H9 (cell line): ENCODE measurements around the gene PLA2G15. TPM values are rescaled to one million over a fixed set of nuclear protein-coding genes. Genes with fewer than 3 reads are reported as not detected.

Experiments used
- DNase-seq: peaks from one replicate; pipeline ENCODE4 v3.0.0-alpha.2; 2017
- H2AFZ ChIP-seq: one replicate; pipeline ENCODE4 v1.6.1; 2013; ENCODE audit warnings: mild to moderate bottlenecking, low read length, control low read depth, moderate library complexity
- H2AK5ac ChIP-seq: 2 replicates; pipeline ENCODE4 v1.6.1; 2013; ENCODE audit warnings: low read length, control low read depth, mixed read lengths; ENCODE audit not compliant: insufficient read length
- H2BK120ac ChIP-seq: one replicate; pipeline ENCODE4 v1.6.1; 2013; ENCODE audit warnings: low read depth, mild to moderate bottlenecking, low read length, control low read depth, inconsistent platforms; ENCODE audit not compliant: poor library complexity, severe bottlenecking
- H2BK12ac ChIP-seq: 2 replicates; pipeline ENCODE4 v1.6.1; 2013; ENCODE audit warnings: low read length, control low read depth, mixed read lengths, low read depth; ENCODE audit not compliant: insufficient read length
- H2BK15ac ChIP-seq: 2 replicates; pipeline ENCODE4 v1.6.1; 2013; ENCODE audit warnings: low read depth, low read length, control low read depth
- H2BK20ac ChIP-seq: one replicate; pipeline ENCODE4 v1.6.1; 2013; ENCODE audit warnings: low read depth, mild to moderate bottlenecking, low read length, control low read depth, inconsistent platforms; ENCODE audit not compliant: poor library complexity, severe bottlenecking
- H2BK5ac ChIP-seq: 2 replicates; pipeline ENCODE4 v1.6.1; 2013; ENCODE audit warnings: low read length, control low read depth, mixed read lengths; ENCODE audit not compliant: insufficient read length
- H3K14ac ChIP-seq: 2 replicates; pipeline ENCODE4 v1.6.1; 2013; ENCODE audit warnings: low read length, control low read depth; ENCODE audit not compliant: insufficient read depth
- H3K18ac ChIP-seq: 2 replicates; pipeline ENCODE4 v1.6.1; 2013; ENCODE audit warnings: low read depth, mild to moderate bottlenecking, mixed read lengths, low read length, control low read depth; ENCODE audit not compliant: insufficient read length
- H3K23ac ChIP-seq: 2 replicates; pipeline ENCODE4 v1.6.1; 2013; ENCODE audit warnings: low read length, control low read depth, mixed read lengths, low read depth; ENCODE audit not compliant: insufficient read length
- H3K23me2 ChIP-seq: 2 replicates; pipeline ENCODE4 v1.6.1; 2013; ENCODE audit warnings: low read depth, mild to moderate bottlenecking, mixed read lengths, low read length, control low read depth; ENCODE audit not compliant: insufficient read length, poor library complexity, severe bottlenecking
- H3K27ac ChIP-seq: 2 replicates; pipeline ENCODE4 v1.5.1; 2013; ENCODE audit warnings: low read length, control low read depth, mixed read lengths, low read depth; ENCODE audit not compliant: insufficient read length
- H3K27me3 ChIP-seq: 2 replicates; pipeline ENCODE4 v1.6.1; 2013; ENCODE audit warnings: low read length, control low read depth, inconsistent platforms; ENCODE audit not compliant: insufficient read depth
- H3K4ac ChIP-seq: 2 replicates; pipeline ENCODE4 v1.6.1; 2013; ENCODE audit warnings: low read depth, mild to moderate bottlenecking, control low read depth, inconsistent platforms, low read length, moderate library complexity
- H3K4me1 ChIP-seq: 2 replicates; pipeline ENCODE4 v1.6.1; 2013; ENCODE audit warnings: low read length, control low read depth, inconsistent platforms; ENCODE audit not compliant: insufficient read depth
- H3K4me2 ChIP-seq: 2 replicates; pipeline ENCODE4 v1.6.1; 2013; ENCODE audit warnings: low read length, control low read depth, mixed read lengths; ENCODE audit not compliant: insufficient read length, insufficient read depth
- H3K56ac ChIP-seq: 2 replicates; pipeline ENCODE4 v1.6.1; 2013; ENCODE audit warnings: low read depth, mild to moderate bottlenecking, mixed read lengths, low read length, control low read depth; ENCODE audit not compliant: insufficient read length
- H3K79me1 ChIP-seq: 2 replicates; pipeline ENCODE4 v1.6.1; 2013; ENCODE audit warnings: low read depth, mild to moderate bottlenecking, moderate library complexity, low read length, control low read depth, inconsistent platforms; ENCODE audit not compliant: insufficient read depth, poor library complexity, severe bottlenecking
- H3K79me2 ChIP-seq: 2 replicates; pipeline ENCODE4 v1.6.1; 2013; ENCODE audit warnings: low read length, control low read depth, inconsistent platforms; ENCODE audit not compliant: insufficient read depth
- H3K9ac ChIP-seq: 2 replicates; pipeline ENCODE4 v1.6.1; 2013; ENCODE audit warnings: low read length, control low read depth, mixed read lengths; ENCODE audit not compliant: insufficient read length; ENCODE audit errors: extremely low read depth
- H3K9me3 ChIP-seq: one replicate; pipeline ENCODE4 v1.6.1; 2013; ENCODE audit warnings: low read depth, low read length, inconsistent platforms; ENCODE audit not compliant: control insufficient read depth
- H3T11ph ChIP-seq: one replicate; pipeline ENCODE4 v1.6.1; 2013; ENCODE audit warnings: mild to moderate bottlenecking, low read length, control low read depth, inconsistent platforms
- H4K20me1 ChIP-seq: one replicate; pipeline ENCODE4 v1.6.1; 2013; ENCODE audit not compliant: control insufficient read depth, insufficient read length, insufficient read depth
- H4K5ac ChIP-seq: 2 replicates; pipeline ENCODE4 v1.6.1; 2013; ENCODE audit warnings: low read depth, mild to moderate bottlenecking, mixed read lengths, low read length, control low read depth; ENCODE audit not compliant: insufficient read length
- H4K8ac ChIP-seq: replicated peaks from 2 replicates; pipeline ENCODE4 v1.6.1; 2013; ENCODE audit warnings: low read length, control low read depth, mixed read lengths, low read depth; ENCODE audit not compliant: insufficient read length
- H4K91ac ChIP-seq: 2 replicates; pipeline ENCODE4 v1.6.1; 2013; ENCODE audit warnings: low read depth, mild to moderate bottlenecking, moderate library complexity, mixed read lengths, low read length, control low read depth; ENCODE audit not compliant: insufficient read length
- H3K27ac Mint-ChIP-seq, 3 experiments: 2 replicates in 2 of 3; 3 replicates in 1 of 3; pipeline ENCODE4 v1.8.0; 2020 to 2021; ENCODE audit warnings: mixed read lengths in 3 of 3, mild to moderate bottlenecking in 1 of 3, moderate library complexity in 1 of 3
- H3K27me3 Mint-ChIP-seq: 2 replicates; pipeline ENCODE4 v1.8.0; 2021; ENCODE audit warnings: low read depth, mild to moderate bottlenecking, moderate library complexity, mixed read lengths
- H3K36me3 Mint-ChIP-seq, 3 experiments: 2 replicates in 2 of 3; 3 replicates in 1 of 3; pipeline ENCODE4 v1.8.0; 2020 to 2021; ENCODE audit warnings: low read depth in 3 of 3, mixed read lengths in 3 of 3; ENCODE audit not compliant: insufficient read depth in 1 of 3
- H3K4me1 Mint-ChIP-seq, 2 experiments: 2 replicates each; pipeline ENCODE4 v1.8.0; 2020; ENCODE audit warnings: mixed read lengths in 2 of 2
- H3K4me3 Mint-ChIP-seq, 2 experiments: 2 replicates in 1 of 2; 3 replicates in 1 of 2; pipeline ENCODE4 v1.8.0; 2020 to 2021; ENCODE audit warnings: mild to moderate bottlenecking in 2 of 2, mixed read lengths in 2 of 2, moderate library complexity in 1 of 2
- H3K9me3 Mint-ChIP-seq, 2 experiments: 2 replicates in 1 of 2; 3 replicates in 1 of 2; pipeline ENCODE4 v1.8.0; 2020; ENCODE audit warnings: mild to moderate bottlenecking in 2 of 2, mixed read lengths in 2 of 2, moderate library complexity in 1 of 2
- WGBS: extraction: QIAGEN DNeasy Blood & Tissue Kit; methylation state at CpG from one replicate; pipeline ENCODE4 v1.1.7; 2013; ENCODE audit warnings: missing lambda C conversion rate, low lambda C conversion rate, mixed read lengths; ENCODE audit not compliant: insufficient read length; ENCODE audit errors: extremely low coverage; 5-methylcytosine and 5-hydroxymethylcytosine counted together
- total RNA-seq: library from RNA; stranded (reverse); gene quantifications from 2 replicates; pipeline ENCODE4 v1.2.1, GENCODE V29; 2021
- TF ChIP-seq, protein P1 (sequence below): fragments of 200-600 bp; sonication (generic); conservative IDR thresholded peaks from 3 replicates; pipeline ENCODE4 v1.8.0; 2021; ENCODE audit warnings: antibody characterized with exemption, mild to moderate bottlenecking

PLA2G15 gene
- total RNA-seq, 1 experiment from 2014 or later, result 11.0 TPM

DNA sequence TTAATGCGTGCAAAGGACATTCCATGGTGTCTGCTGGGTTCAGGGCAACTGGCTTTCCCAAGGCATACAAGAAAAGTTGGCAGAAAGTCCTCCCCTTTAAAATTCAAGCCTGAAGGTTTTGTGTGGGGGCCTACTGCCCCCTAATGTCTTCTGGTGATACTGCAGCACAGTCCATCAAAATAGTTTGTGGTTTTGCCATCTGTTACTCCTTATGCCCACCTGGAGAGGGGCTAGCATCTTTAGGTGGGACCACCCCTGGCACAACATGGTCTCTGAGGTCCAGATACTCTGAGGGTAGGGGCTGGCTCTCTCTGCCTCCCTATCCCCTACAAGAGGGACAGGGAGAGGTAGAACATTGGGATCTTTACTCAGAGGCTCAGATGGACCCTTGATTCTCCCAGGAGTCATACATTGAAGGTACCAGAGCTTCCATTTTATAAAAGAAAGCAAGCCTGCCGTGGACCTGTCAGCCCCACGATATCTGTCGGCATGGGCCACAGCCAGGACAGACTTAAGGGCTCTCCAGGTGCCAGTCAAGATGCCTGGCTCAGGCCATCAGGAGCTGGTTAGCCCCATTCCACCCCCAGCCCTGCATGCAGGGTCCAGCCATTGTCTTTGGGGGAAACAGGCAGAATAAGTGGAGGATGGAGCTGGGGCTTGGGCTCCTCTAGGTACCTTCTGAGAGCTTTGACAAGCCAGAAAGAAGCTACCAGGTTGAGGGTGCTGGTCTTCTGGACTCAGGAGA is 15.6 kb upstream of the PLA2G15 start:
- no peak overlapping the region for H3K18ac ChIP-seq
- peaks cover 14 to 16% of the 10 kb centered on the region in 2 experiments for H3K4me1 Mint-ChIP-seq
- H3K23ac ChIP-seq, result no peak overlapping the region
- no peaks in the 10 kb centered on the region for H3K27me3 Mint-ChIP-seq
- H4K8ac ChIP-seq, result no peak overlapping the region
- H3K9ac ChIP-seq, result no peak overlapping the region
- H3K4ac ChIP-seq, result no peak overlapping the region
- no peaks in the 10 kb centered on the region for H3K9me3 ChIP-seq
- H3T11ph ChIP-seq, result no peak overlapping the region
- H3K36me3 Mint-ChIP-seq, result peaks cover 10 to 53% (median 46%) of the 10 kb centered on the region in 3 experiments; a peak in 6 of 7 replicates
- H4K20me1 ChIP-seq, result no peaks in the 10 kb centered on the region
- no peak overlapping the region for H3K27ac ChIP-seq
- DNase-seq, result peak; percentile 55
- no peak overlapping the region for H3K4me2 ChIP-seq
- H2BK20ac ChIP-seq, result no peak overlapping the region
- no peaks in the 10 kb centered on the region for H3K79me1 ChIP-seq
- TF ChIP-seq, protein P1, sequence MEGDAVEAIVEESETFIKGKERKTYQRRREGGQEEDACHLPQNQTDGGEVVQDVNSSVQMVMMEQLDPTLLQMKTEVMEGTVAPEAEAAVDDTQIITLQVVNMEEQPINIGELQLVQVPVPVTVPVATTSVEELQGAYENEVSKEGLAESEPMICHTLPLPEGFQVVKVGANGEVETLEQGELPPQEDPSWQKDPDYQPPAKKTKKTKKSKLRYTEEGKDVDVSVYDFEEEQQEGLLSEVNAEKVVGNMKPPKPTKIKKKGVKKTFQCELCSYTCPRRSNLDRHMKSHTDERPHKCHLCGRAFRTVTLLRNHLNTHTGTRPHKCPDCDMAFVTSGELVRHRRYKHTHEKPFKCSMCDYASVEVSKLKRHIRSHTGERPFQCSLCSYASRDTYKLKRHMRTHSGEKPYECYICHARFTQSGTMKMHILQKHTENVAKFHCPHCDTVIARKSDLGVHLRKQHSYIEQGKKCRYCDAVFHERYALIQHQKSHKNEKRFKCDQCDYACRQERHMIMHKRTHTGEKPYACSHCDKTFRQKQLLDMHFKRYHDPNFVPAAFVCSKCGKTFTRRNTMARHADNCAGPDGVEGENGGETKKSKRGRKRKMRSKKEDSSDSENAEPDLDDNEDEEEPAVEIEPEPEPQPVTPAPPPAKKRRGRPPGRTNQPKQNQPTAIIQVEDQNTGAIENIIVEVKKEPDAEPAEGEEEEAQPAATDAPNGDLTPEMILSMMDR, result peak; percentile 89
- H2BK120ac ChIP-seq, result no peak overlapping the region
- no peak overlapping the region for H4K5ac ChIP-seq
- H2BK15ac ChIP-seq, result no peak overlapping the region
- no peak overlapping the region for H2AK5ac ChIP-seq
- H3K56ac ChIP-seq, result no peak overlapping the region
- no peak overlapping the region for H3K14ac ChIP-seq
- no peak overlapping the region for H2BK12ac ChIP-seq
- no peak overlapping the region for H3K4me3 Mint-ChIP-seq
- H3K4me1 ChIP-seq, result no peaks in the 10 kb centered on the region; the same call in 1 of the 2 replicates
- WGBS, result no CpG with 5 or more reads among the region's 4 CpGs
- no peak overlapping the region for H2AFZ ChIP-seq
- H3K27ac Mint-ChIP-seq, result peak overlapping the region in 1 of 3 experiments; percentile 55; a peak in 1 of 7 replicates
- no peaks in the 10 kb centered on the region for H3K9me3 Mint-ChIP-seq
- no peaks in the 10 kb centered on the region; the same call in 1 of the 2 replicates for H3K79me2 ChIP-seq
- no peak overlapping the region for H2BK5ac ChIP-seq
- no peaks in the 10 kb centered on the region for H3K27me3 ChIP-seq
- H4K91ac ChIP-seq, result no peak overlapping the region
- H3K23me2 ChIP-seq, result peaks cover 2% of the 10 kb centered on the region
